CD4-positive, alpha-beta T cell treated with Interleukin-6 for 4 hours (primary cell): ENCODE data around the gene C11orf16.

ENCODE experiments used
- DNase-seq: peaks from one replicate; pipeline ENCODE4 v3.0.0-alpha.2; 2020; ENCODE audit warnings: mixed read lengths

Gene C11orf16

DNA sequence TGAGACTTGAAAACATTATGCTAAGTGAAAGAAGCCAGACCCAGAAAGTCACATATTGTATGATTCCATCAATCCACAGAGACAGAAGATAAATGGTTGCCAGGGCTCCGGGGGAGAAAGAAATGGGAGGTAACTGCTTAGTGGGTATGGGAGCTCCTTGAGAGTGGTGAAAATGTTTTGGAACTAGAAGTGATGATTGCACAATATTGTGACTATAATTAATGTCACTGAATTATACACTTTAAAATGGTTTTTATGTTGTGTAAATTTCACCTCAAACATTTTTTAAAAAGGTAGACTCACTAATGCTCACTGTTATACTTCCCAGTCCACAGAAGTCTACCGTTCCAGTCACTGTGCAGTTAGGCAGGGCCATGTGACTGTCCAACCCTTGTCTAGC, 54.0 kb downstream of the C11orf16 start:
- no peak for DNase-seq

DNA sequence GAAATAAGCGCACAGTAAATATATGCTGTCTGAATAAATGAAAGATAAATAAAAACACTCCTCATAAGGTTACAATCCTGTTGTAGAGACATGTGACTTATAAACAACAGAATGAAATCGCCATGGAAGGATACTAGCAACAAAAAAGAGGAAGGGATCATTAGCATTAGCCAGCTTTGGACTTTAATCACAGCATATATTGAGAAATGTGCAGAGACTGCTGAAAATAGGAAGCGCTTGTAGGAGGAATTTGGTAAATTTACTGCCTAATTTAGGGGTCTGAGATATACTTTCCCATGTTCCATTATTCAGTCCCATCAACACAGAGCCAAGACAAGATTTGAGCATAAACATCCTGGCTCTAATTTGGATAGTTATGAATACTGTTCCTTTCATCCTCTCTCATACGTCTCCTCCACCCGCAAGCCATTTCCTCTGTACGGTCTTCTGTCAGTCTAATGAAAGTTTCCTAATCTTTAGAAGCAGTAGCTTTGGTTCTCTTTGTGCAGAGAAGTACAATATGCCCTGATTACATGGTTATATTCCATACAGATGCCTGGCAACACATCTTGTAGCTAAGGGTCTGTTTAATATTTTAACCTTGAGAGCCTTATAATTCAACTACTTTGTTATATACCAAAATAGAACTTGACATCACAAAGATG, 58.9 kb downstream of the C11orf16 start:
- DNase-seq = no peak

GRCh38 chr11:8871962-8872361, 60.8 kb downstream of the C11orf16 start:
- no peak for DNase-seq

DNA sequence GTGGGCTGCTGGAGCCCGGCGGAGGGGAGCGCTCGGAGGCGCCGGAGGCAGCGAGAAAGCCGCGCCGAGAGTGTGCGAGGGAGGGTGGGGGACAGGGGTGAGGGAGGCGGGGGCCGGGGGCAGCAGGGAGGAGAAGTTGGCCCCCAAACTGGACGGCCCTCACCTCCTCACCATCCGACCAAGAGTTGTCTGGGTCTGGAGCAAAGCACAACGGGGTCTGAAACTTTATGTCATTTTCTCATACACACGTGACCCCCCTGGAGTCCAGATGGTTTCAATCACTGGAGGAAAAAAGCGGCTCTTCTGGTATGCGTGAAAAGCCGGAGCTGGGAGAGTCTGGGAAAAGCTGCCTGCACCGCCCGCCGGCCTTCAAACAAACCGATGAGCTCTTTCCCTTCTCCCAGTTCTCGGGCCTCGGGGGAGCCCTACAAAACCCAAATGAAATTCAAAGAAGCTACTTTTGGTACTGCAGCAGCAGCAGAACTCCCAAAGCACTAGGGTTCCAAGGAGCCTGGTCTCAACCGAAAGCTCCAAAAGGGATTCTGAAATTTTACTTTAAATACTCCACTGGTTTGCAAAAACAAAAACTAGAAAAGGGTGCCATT, 61.5 kb downstream of the C11orf16 start:
- DNase-seq = no peak

- DNase-seq = no peak
Observed at GRCh38 chr11:8870411-8871170, 62.2 kb downstream of the C11orf16 start.
